Mononuclear cell (primary cell): ENCODE results near the gene SLC26A9. TPM values are rescaled to one million over a fixed set of nuclear protein-coding genes. Genes with fewer than 3 reads are reported as not detected.

Experiments
- H3K27me3 ChIP-seq: 2 replicates; pipeline ENCODE4 v1.6.0; 2011; ENCODE audit warnings: low read length, control low read depth; ENCODE audit not compliant: insufficient read depth
- H3K4me1 ChIP-seq: 2 replicates; pipeline ENCODE4 v1.5.1; 2011; ENCODE audit warnings: mild to moderate bottlenecking, low read length, control low read depth; ENCODE audit not compliant: insufficient read depth
- H3K4me3 ChIP-seq: 2 replicates; pipeline ENCODE4 v1.5.1; 2011; ENCODE audit warnings: mild to moderate bottlenecking, low read length, moderate library complexity
- H3K9me3 ChIP-seq: 2 replicates; pipeline ENCODE4 v1.5.1; 2011; ENCODE audit warnings: low read depth, mild to moderate bottlenecking, control low read depth, low read length
- total RNA-seq: library from RNA; depleted of rRNA; stranded (reverse); fragments of >200 nt; gene quantifications from one replicate; pipeline ENCODE4 v1.2.3, GENCODE V29; 2012

The SLC26A9 gene
- total RNA-seq, 1 donor = not detected

- Histone ChIP-seq H3K4me1 (no peaks in the 10 kb centered on the region), H3K27me3 (no peaks in the 10 kb centered on the region), H3K9me3 (no peaks in the 10 kb centered on the region), H3K4me3 (no peak overlapping the region)
Observed at GRCh38 chr1:205977402-205978014, 34.3 kb upstream of the SLC26A9 start.

- Histone ChIP-seq H3K4me3 (no peak overlapping the region), H3K27me3 (no peaks in the 10 kb centered on the region), H3K9me3 (no peaks in the 10 kb centered on the region), H3K4me1 (no peaks in the 10 kb centered on the region)
Observed at GRCh38 chr1:205976708-205977401, 33.6 kb upstream of the SLC26A9 start.

GRCh38 chr1:205976036-205976435 is 32.8 kb upstream of the SLC26A9 start:
- H3K4me3 ChIP-seq = no peak overlapping the region
- H3K9me3 ChIP-seq = no peaks in the 10 kb centered on the region
- H3K27me3 ChIP-seq = no peaks in the 10 kb centered on the region
- no peaks in the 10 kb centered on the region for H3K4me1 ChIP-seq

- no peaks in the 10 kb centered on the region for H3K27me3 ChIP-seq
- no peaks in the 10 kb centered on the region for H3K4me1 ChIP-seq
- H3K4me3 ChIP-seq = no peak overlapping the region
- no peaks in the 10 kb centered on the region for H3K9me3 ChIP-seq
Observed at GRCh38 chr1:205975387-205975998, 32.2 kb upstream of the SLC26A9 start.

- H3K27me3 ChIP-seq = no peaks in the 10 kb centered on the region
- no peaks in the 10 kb centered on the region for H3K9me3 ChIP-seq
- no peak overlapping the region for H3K4me3 ChIP-seq
- H3K4me1 ChIP-seq = no peaks in the 10 kb centered on the region
Observed at GRCh38 chr1:205974712-205975111, 31.5 kb upstream of the SLC26A9 start.

GRCh38 chr1:205973377-205974232 is 30.3 kb upstream of the SLC26A9 start:
- Histone ChIP-seq H3K27me3 (no peaks in the 10 kb centered on the region), H3K9me3 (no peaks in the 10 kb centered on the region), H3K4me1 (no peaks in the 10 kb centered on the region), H3K4me3 (no peak overlapping the region)

- no peaks in the 10 kb centered on the region for H3K4me1 ChIP-seq
- no peaks in the 10 kb centered on the region for H3K27me3 ChIP-seq
- H3K4me3 ChIP-seq = no peak overlapping the region
- no peaks in the 10 kb centered on the region for H3K9me3 ChIP-seq
Observed at GRCh38 chr1:205972491-205973168, 29.4 kb upstream of the SLC26A9 start.

GRCh38 chr1:205972081-205972480 is 28.8 kb upstream of the SLC26A9 start:
- Histone ChIP-seq H3K4me1 (no peaks in the 10 kb centered on the region), H3K9me3 (no peaks in the 10 kb centered on the region), H3K4me3 (no peak overlapping the region), H3K27me3 (no peaks in the 10 kb centered on the region)

GRCh38 chr1:205971082-205971481 is 27.8 kb upstream of the SLC26A9 start:
- Histone ChIP-seq H3K4me1 (no peaks in the 10 kb centered on the region), H3K4me3 (no peak overlapping the region), H3K9me3 (no peaks in the 10 kb centered on the region), H3K27me3 (no peaks in the 10 kb centered on the region)

- no peaks in the 10 kb centered on the region for H3K9me3 ChIP-seq
- no peaks in the 10 kb centered on the region for H3K27me3 ChIP-seq
- H3K4me3 ChIP-seq = no peak overlapping the region
Observed at GRCh38 chr1:205970486-205970885, 27.2 kb upstream of the SLC26A9 start.

GRCh38 chr1:205969229-205969628 is 26.0 kb upstream of the SLC26A9 start:
- Histone ChIP-seq H3K27me3 (no peaks in the 10 kb centered on the region), H3K4me1 (no peaks in the 10 kb centered on the region), H3K9me3 (no peaks in the 10 kb centered on the region), H3K4me3 (no peak overlapping the region)

More at GRCh38 chr1:205970486-205970885, 27.2 kb upstream of the SLC26A9 start:
- H3K4me1 ChIP-seq = no peaks in the 10 kb centered on the region

GRCh38 chr1:205967554-205968335 is 24.5 kb upstream of the SLC26A9 start:
- peaks cover 10% of the 10 kb centered on the region for H3K4me1 ChIP-seq
- no peak overlapping the region for H3K4me3 ChIP-seq
- H3K9me3 ChIP-seq = no peaks in the 10 kb centered on the region
- H3K27me3 ChIP-seq = no peaks in the 10 kb centered on the region

- no peak overlapping the region for H3K4me3 ChIP-seq
- peaks cover 18% of the 10 kb centered on the region for H3K4me1 ChIP-seq
- no peaks in the 10 kb centered on the region for H3K27me3 ChIP-seq
- no peaks in the 10 kb centered on the region for H3K9me3 ChIP-seq
Observed at GRCh38 chr1:205965036-205965884, 22.0 kb upstream of the SLC26A9 start.
